Measurements from ENCODE around the gene CCDC9. TPM values are rescaled to one million over a fixed set of nuclear protein-coding genes. Genes with fewer than 3 reads are reported as not detected.
A peak's percentile ranks its signal among the peaks of the same experiment; 100 is the strongest.

Gene CCDC9
- total RNA-seq, 1 experiment from 2014 or later: 8.3 TPM

- no TSS peak for BruUV-seq (replicated peaks)
- H3F3A ChIP-seq (ENCODE audit: low read length, unreplicated experiment): no peaks in the 10 kb centered on the region
- H3K9ac ChIP-seq (ENCODE audit: low read length): peak overlapping the region; percentile 35; the same call in 1 of the 2 replicates
- H3K27ac ChIP-seq (ENCODE audit: low read length): peak overlapping the region; percentile 46
- H3K4me2 ChIP-seq (ENCODE audit: low read length): peak overlapping the region; percentile 88
- no peaks in the 10 kb centered on the region for H3K9me3 ChIP-seq (ENCODE audit: low read length)
- ATAC-seq (peak; percentile 39), DNase-seq (peak; percentile 79)
- peak overlapping the region; percentile 53; the same call in 1 of the 2 replicates for H2AFZ ChIP-seq (ENCODE audit: low read length)
- peaks cover 37% of the 10 kb centered on the region for H3K4me1 ChIP-seq (ENCODE audit: insufficient read depth, low read length)
- no peaks in the 10 kb centered on the region for H4K20me1 ChIP-seq (ENCODE audit: low read length)
- H3K79me2 ChIP-seq (ENCODE audit: low read length): no peaks in the 10 kb centered on the region
- intact Hi-C loops (cut with micrococcal nuclease): no loop called here
- H3K4me3 ChIP-seq (ENCODE audit: low read length): peak overlapping the region; percentile 64
- no peaks in the 10 kb centered on the region for H3K36me3 ChIP-seq (ENCODE audit: low read depth, low read length)
- no peaks in the 10 kb centered on the region for H3K27me3 ChIP-seq (ENCODE audit: low read length)
- no peak for TF ChIP-seq EZH2 (IDR thresholded peaks at IDR 0.05; ENCODE audit: low read length, unreplicated experiment)
- TF ChIP-seq EZH2phosphoT487 (IDR thresholded peaks at IDR 0.05; ENCODE audit: borderline replicate concordance, low read length): no peak
- POLR2A ChIA-PET (ENCODE audit: unreplicated experiment): no interaction called here
- no peaks in the 10 kb centered on the region for H3K9me2 ChIP-seq (replicated peaks; ENCODE audit: low read length)
- CTCF ChIA-PET: interaction anchor here (0.6 kb wide), 1 partner anchor 122 kb away, joined by 6 read pairs; no protein-coding TSS in a partner anchor
Measured at GRCh38 chr19:47227352-47228167, 28.8 kb upstream of the CCDC9 start.

DNA sequence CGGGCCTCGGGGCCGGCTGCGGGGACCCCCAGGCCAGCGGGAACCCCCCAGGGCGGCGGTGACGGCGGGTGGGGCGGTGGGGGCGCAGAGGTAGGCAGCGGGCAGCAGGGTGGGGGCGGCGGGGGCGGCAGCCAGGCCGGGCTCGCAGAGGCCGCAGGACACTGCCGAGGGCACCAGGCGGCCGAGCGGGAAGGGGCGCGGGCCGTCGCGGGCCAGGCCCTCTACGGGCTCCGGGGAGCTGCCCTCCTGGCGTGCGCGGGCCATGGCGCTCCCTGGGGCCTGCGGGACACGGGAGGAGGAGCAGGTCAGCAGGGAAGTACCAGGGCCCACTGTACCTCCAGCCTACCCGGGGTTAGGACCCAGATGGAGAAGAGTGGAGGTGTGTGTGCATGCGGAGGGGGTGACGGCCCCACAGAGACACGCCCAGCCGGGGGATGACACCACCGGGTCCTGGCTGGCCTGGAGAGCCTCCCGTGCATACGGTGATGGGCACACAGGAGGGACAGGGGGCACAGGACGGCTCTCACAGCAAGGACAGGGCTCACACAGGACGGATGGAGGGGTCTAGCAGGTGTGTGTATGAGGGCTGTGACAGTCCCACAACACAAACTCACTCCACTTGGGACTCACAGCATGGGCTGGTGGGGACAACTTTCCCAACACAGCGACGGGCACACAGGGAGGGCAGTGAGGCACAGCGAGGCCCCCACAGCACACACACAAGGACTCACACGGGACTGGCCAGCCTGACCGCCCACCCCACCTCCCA is 28.0 kb upstream of the CCDC9 start:
- H3K79me2 ChIP-seq (ENCODE audit: low read length): no peaks in the 10 kb centered on the region
- H3F3A ChIP-seq (ENCODE audit: low read length, unreplicated experiment): no peaks in the 10 kb centered on the region
- no TSS peak for BruUV-seq (replicated peaks)
- ATAC-seq (peak; percentile 8), DNase-seq (no peak)
- H4K20me1 ChIP-seq (ENCODE audit: low read length): no peaks in the 10 kb centered on the region
- POLR2A ChIA-PET (ENCODE audit: unreplicated experiment): no interaction called here
- H3K9me3 ChIP-seq (ENCODE audit: low read length): no peaks in the 10 kb centered on the region
- peak overlapping the region; percentile 53; the same call in 1 of the 2 replicates for H2AFZ ChIP-seq (ENCODE audit: low read length)
- TF ChIP-seq EZH2 (IDR thresholded peaks at IDR 0.05; ENCODE audit: low read length, unreplicated experiment) (no peak), EZH2phosphoT487 (IDR thresholded peaks at IDR 0.05; ENCODE audit: borderline replicate concordance, low read length) (no peak)
- TF ChIP-seq, protein P1, sequence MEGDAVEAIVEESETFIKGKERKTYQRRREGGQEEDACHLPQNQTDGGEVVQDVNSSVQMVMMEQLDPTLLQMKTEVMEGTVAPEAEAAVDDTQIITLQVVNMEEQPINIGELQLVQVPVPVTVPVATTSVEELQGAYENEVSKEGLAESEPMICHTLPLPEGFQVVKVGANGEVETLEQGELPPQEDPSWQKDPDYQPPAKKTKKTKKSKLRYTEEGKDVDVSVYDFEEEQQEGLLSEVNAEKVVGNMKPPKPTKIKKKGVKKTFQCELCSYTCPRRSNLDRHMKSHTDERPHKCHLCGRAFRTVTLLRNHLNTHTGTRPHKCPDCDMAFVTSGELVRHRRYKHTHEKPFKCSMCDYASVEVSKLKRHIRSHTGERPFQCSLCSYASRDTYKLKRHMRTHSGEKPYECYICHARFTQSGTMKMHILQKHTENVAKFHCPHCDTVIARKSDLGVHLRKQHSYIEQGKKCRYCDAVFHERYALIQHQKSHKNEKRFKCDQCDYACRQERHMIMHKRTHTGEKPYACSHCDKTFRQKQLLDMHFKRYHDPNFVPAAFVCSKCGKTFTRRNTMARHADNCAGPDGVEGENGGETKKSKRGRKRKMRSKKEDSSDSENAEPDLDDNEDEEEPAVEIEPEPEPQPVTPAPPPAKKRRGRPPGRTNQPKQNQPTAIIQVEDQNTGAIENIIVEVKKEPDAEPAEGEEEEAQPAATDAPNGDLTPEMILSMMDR (conservative IDR thresholded peaks at IDR 0.05; ENCODE audit: low read depth, low read length): no peak
- no peaks in the 10 kb centered on the region for H3K9me2 ChIP-seq (replicated peaks; ENCODE audit: low read length)
- no peak overlapping the region for H3K9ac ChIP-seq (ENCODE audit: low read length)
- no peaks in the 10 kb centered on the region for H3K27me3 ChIP-seq (ENCODE audit: low read length)
- H3K4me1 ChIP-seq (ENCODE audit: insufficient read depth, low read length): peaks cover 40% of the 10 kb centered on the region
- CTCF ChIA-PET: interaction anchor here (0.6 kb wide), 1 partner anchor 16 kb away, joined by 5 read pairs; no protein-coding TSS in a partner anchor
- H3K36me3 ChIP-seq (ENCODE audit: low read depth, low read length): no peaks in the 10 kb centered on the region
- intact Hi-C loops (cut with micrococcal nuclease): no loop called here
- H3K4me2 ChIP-seq (ENCODE audit: low read length): peak overlapping the region; percentile 88
- peak overlapping the region; percentile 64 for H3K4me3 ChIP-seq (ENCODE audit: low read length)
- no peak overlapping the region for H3K27ac ChIP-seq (ENCODE audit: low read length)

GRCh38 chr19:47228937-47229675 is 27.2 kb upstream of the CCDC9 start:
- peaks cover 40% of the 10 kb centered on the region for H3K4me1 ChIP-seq (ENCODE audit: insufficient read depth, low read length)
- no peaks in the 10 kb centered on the region for H3K27me3 ChIP-seq (ENCODE audit: low read length)
- peak overlapping the region; percentile 97 for H3K4me2 ChIP-seq (ENCODE audit: low read length)
- intact Hi-C loops (cut with micrococcal nuclease): no loop called here
- no peaks in the 10 kb centered on the region for H3K9me3 ChIP-seq (ENCODE audit: low read length)
- no peaks in the 10 kb centered on the region for H3K79me2 ChIP-seq (ENCODE audit: low read length)
- TF ChIP-seq EZH2 (IDR thresholded peaks at IDR 0.05; ENCODE audit: low read length, unreplicated experiment) (no peak), EZH2phosphoT487 (IDR thresholded peaks at IDR 0.05; ENCODE audit: borderline replicate concordance, low read length) (no peak)
- TF ChIP-seq, protein P1 (conservative IDR thresholded peaks at IDR 0.05; ENCODE audit: low read depth, low read length): no peak
- POLR2A ChIA-PET (ENCODE audit: unreplicated experiment): no interaction called here
- no TSS peak for BruUV-seq (replicated peaks)
- H3K9ac ChIP-seq (ENCODE audit: low read length): no peak overlapping the region
- H3K9me2 ChIP-seq (replicated peaks; ENCODE audit: low read length): no peaks in the 10 kb centered on the region
- no peak for ATAC-seq
- CTCF ChIA-PET: no interaction called here
- H3K36me3 ChIP-seq (ENCODE audit: low read depth, low read length): no peaks in the 10 kb centered on the region
- no peak overlapping the region for H3K27ac ChIP-seq (ENCODE audit: low read length)
- no peaks in the 10 kb centered on the region for H4K20me1 ChIP-seq (ENCODE audit: low read length)
- H2AFZ ChIP-seq (ENCODE audit: low read length): no peak overlapping the region
- no peak for DNase-seq
- no peaks in the 10 kb centered on the region for H3F3A ChIP-seq (ENCODE audit: low read length, unreplicated experiment)
- H3K4me3 ChIP-seq (ENCODE audit: low read length): peak overlapping the region; percentile 76; the same call in 1 of the 2 replicates
